Mesenchymal stem cell (in vitro differentiated cells and primary cell): Measurements from ENCODE around the gene LRRC10.

ENCODE experiments used
- DNase-seq: peaks from one replicate; pipeline ENCODE4 v3.0.0-alpha.2; 2013
- H2AFZ ChIP-seq: one replicate; pipeline ENCODE4 v1.6.1; 2013; ENCODE audit warnings: low read depth, mild to moderate bottlenecking, control low read depth, inconsistent platforms, low read length, moderate library complexity
- H2AK5ac ChIP-seq: 2 replicates; pipeline ENCODE4 v1.6.1; 2013; ENCODE audit warnings: low read length, moderate library complexity, mild to moderate bottlenecking, inconsistent platforms; ENCODE audit not compliant: severe bottlenecking
- H2BK120ac ChIP-seq: one replicate; pipeline ENCODE4 v1.6.1; 2013; ENCODE audit warnings: low read depth, mild to moderate bottlenecking, inconsistent platforms, low read length, moderate library complexity
- H2BK12ac ChIP-seq, 2 experiments: one replicate each; pipeline ENCODE4 v1.6.1; 2013; ENCODE audit warnings: inconsistent platforms in 2 of 2, low read length in 2 of 2, mild to moderate bottlenecking in 2 of 2, moderate library complexity in 2 of 2, control low read depth in 1 of 2
- H2BK15ac ChIP-seq: one replicate; pipeline ENCODE4 v1.6.1; 2013; ENCODE audit warnings: mild to moderate bottlenecking, low read depth, inconsistent platforms; ENCODE audit not compliant: poor library complexity, severe bottlenecking
- H2BK5ac ChIP-seq: 2 replicates; pipeline ENCODE4 v1.6.1; 2013; ENCODE audit warnings: low read depth, mild to moderate bottlenecking, low read length, control low read depth, inconsistent platforms; ENCODE audit not compliant: poor library complexity, severe bottlenecking
- H3K14ac ChIP-seq, 2 experiments: one replicate each; pipeline ENCODE4 v1.6.1; 2013; ENCODE audit warnings: inconsistent platforms in 2 of 2, low read length in 2 of 2, control low read depth in 1 of 2, mild to moderate bottlenecking in 1 of 2, moderate library complexity in 1 of 2
- H3K18ac ChIP-seq, 2 experiments: one replicate each; pipeline ENCODE4 v1.6.1; 2013; ENCODE audit warnings: inconsistent platforms in 2 of 2, low read length in 2 of 2, control low read depth in 1 of 2, low read depth in 1 of 2, mild to moderate bottlenecking in 1 of 2
- H3K23ac ChIP-seq, 2 experiments: one replicate each; pipeline ENCODE4 v1.6.1; 2013; ENCODE audit warnings: inconsistent platforms in 2 of 2, low read length in 2 of 2, mild to moderate bottlenecking in 2 of 2, moderate library complexity in 2 of 2, control low read depth in 1 of 2
- H3K27ac ChIP-seq: 2 replicates; pipeline ENCODE4 v1.5.1; 2013; ENCODE audit warnings: mild to moderate bottlenecking, moderate library complexity, low read length, control low read depth, inconsistent platforms; ENCODE audit not compliant: poor library complexity, severe bottlenecking
- H3K27me3 ChIP-seq, 2 experiments: 2 replicates each; pipeline versions ENCODE4 v1.6.1 to v1.7.0; 2013; ENCODE audit warnings: low read length in 2 of 2, mild to moderate bottlenecking in 2 of 2, moderate library complexity in 2 of 2, control low read depth in 1 of 2, inconsistent platforms in 1 of 2; ENCODE audit not compliant: control insufficient read depth in 1 of 2, insufficient read depth in 1 of 2
- H3K36me3 ChIP-seq, 2 experiments: 2 replicates each; pipeline versions ENCODE4 v1.6.1 to v1.7.0; 2013; ENCODE audit warnings: low read length in 2 of 2, control low read depth in 1 of 2, inconsistent platforms in 1 of 2, low read depth in 1 of 2, mild to moderate bottlenecking in 1 of 2; ENCODE audit not compliant: insufficient read depth in 2 of 2, control insufficient read depth in 1 of 2
- H3K4ac ChIP-seq, 2 experiments: one replicate each; pipeline ENCODE4 v1.6.1; 2013; ENCODE audit warnings: inconsistent platforms in 2 of 2, low read length in 2 of 2, mild to moderate bottlenecking in 2 of 2, moderate library complexity in 2 of 2, control low read depth in 1 of 2, low read depth in 1 of 2
- H3K4me1 ChIP-seq: 2 replicates; pipeline ENCODE4 v1.6.1; 2013; ENCODE audit warnings: low read depth, low read length, control low read depth; ENCODE audit not compliant: control insufficient read depth, insufficient read depth
- H3K4me2 ChIP-seq: 2 replicates; pipeline ENCODE4 v1.6.1; 2013; ENCODE audit warnings: low read length, mild to moderate bottlenecking, inconsistent platforms; ENCODE audit not compliant: poor library complexity, severe bottlenecking
- H3K4me3 ChIP-seq, 2 experiments: 2 replicates each; pipeline versions ENCODE4 v1.5.1 to v1.7.0; 2013; ENCODE audit warnings: low read length in 2 of 2, mild to moderate bottlenecking in 2 of 2, control low read depth in 1 of 2, low read depth in 1 of 2; ENCODE audit not compliant: insufficient read depth in 1 of 2
- H3K79me1 ChIP-seq: replicated peaks from 2 replicates; pipeline ENCODE4 v1.6.1; 2013; ENCODE audit warnings: mild to moderate bottlenecking, control low read depth, low read length, inconsistent platforms; ENCODE audit not compliant: poor library complexity, severe bottlenecking
- H3K9ac ChIP-seq: 2 replicates; pipeline ENCODE4 v1.7.0; 2013; ENCODE audit warnings: mild to moderate bottlenecking, low read length, moderate library complexity
- H3K9me3 ChIP-seq: 2 replicates; pipeline ENCODE4 v1.7.0; 2013; ENCODE audit warnings: mild to moderate bottlenecking, low read length; ENCODE audit not compliant: control insufficient read depth
- H4K8ac ChIP-seq: one replicate; pipeline ENCODE4 v1.6.1; 2013; ENCODE audit warnings: inconsistent platforms, mild to moderate bottlenecking, low read length, moderate library complexity
- H4K91ac ChIP-seq: one replicate; pipeline ENCODE4 v1.6.1; 2013; ENCODE audit warnings: mild to moderate bottlenecking, low read length, inconsistent platforms
- WGBS: methylation state at CpG from one replicate; pipeline ENCODE4 v1.1.7; 2013; ENCODE audit warnings: mixed read lengths; 5-methylcytosine and 5-hydroxymethylcytosine counted together

LRRC10 gene

GRCh38 chr12:69648476-69648875, 37.8 kb upstream of the LRRC10 start:
- Histone ChIP-seq H3K79me1 (no peaks in the 10 kb centered on the region), H3K23ac (no peak overlapping the region), H3K4me3 (no peak overlapping the region), H3K9me3 (no peaks in the 10 kb centered on the region), H4K8ac (no peak overlapping the region), H2BK120ac (no peak overlapping the region), H3K18ac (no peak overlapping the region), H3K4me2 (no peak overlapping the region), H3K27me3 (no peaks in the 10 kb centered on the region), H2BK12ac (no peak overlapping the region), H3K4me1 (peaks cover 3% of the 10 kb centered on the region), H3K27ac (peak overlapping the region; percentile 72), H3K36me3 (no peaks in the 10 kb centered on the region), H3K14ac (no peak overlapping the region), H3K4ac (no peak overlapping the region), H3K9ac (peak overlapping the region; percentile 55), H2BK5ac (no peak overlapping the region), H2BK15ac (no peak overlapping the region), H2AK5ac (no peak overlapping the region), H2AFZ (no peak overlapping the region), H4K91ac (no peak overlapping the region)
- 55% methylated on average over 3 of the region's 3 CpGs for WGBS
- peak; percentile 88 for DNase-seq

DNA sequence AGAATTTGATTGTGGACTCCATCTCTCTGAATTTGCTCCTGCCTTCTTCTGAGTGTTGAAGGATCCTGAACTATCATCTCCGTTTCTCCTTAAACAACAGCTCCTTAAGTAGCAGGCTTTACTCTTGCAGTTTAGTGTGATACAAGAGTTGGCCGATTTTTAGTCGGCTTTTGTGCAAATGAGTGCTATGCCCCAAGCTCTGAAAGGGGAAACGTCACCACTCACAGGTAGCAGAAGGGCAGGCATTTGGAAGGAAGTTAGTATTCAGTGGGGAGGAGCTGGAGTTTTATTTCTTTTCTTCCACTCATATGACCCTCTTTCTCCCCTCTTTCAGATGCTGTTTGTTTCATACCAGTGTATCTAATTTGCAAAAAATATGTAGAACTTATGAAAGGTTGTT, 36.5 kb upstream of the LRRC10 start:
- Histone ChIP-seq H3K14ac (no peak overlapping the region), H2AFZ (no peak overlapping the region), H2AK5ac (peak overlapping the region; percentile 58), H3K4me2 (no peak overlapping the region), H4K8ac (no peak overlapping the region), H3K27me3 (no peaks in the 10 kb centered on the region), H3K79me1 (no peaks in the 10 kb centered on the region), H2BK15ac (no peak overlapping the region), H3K9me3 (no peaks in the 10 kb centered on the region), H2BK5ac (no peak overlapping the region), H3K36me3 (no peaks in the 10 kb centered on the region), H4K91ac (no peak overlapping the region), H3K4me3 (no peak overlapping the region), H3K9ac (no peak overlapping the region), H3K4me1 (peaks cover 3% of the 10 kb centered on the region), H2BK12ac (no peak overlapping the region), H3K4ac (no peak overlapping the region), H3K23ac (no peak overlapping the region), H3K27ac (no peak overlapping the region), H3K18ac (no peak overlapping the region), H2BK120ac (no peak overlapping the region)
- no peak for DNase-seq
- 54% methylated on average over 3 of the region's 4 CpGs for WGBS

DNA sequence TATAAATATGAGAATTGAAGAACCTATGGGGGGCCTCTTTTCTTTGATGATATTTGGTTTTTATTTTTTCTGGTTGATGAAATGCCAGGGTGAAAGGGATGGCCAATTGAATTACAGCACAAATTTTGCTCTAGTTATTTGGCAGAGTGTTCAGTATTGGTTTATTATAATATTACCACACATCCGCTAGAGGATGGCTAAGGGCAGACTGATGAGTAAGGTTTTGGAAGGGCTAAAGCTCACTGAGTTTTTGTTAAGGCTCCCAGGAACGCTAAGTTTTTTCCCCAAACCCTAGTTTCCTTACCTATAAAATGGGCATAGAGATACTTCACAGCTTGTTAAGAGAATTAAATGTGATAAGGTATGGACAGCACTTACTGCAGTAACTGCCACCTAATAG, 34.3 kb upstream of the LRRC10 start:
- H2BK5ac ChIP-seq, result no peak overlapping the region
- no peak overlapping the region for H3K27ac ChIP-seq
- no peak overlapping the region for H3K4ac ChIP-seq
- peaks cover 3% of the 10 kb centered on the region for H3K4me1 ChIP-seq
- no peak overlapping the region for H4K91ac ChIP-seq
- no peak overlapping the region for H3K4me3 ChIP-seq
- H4K8ac ChIP-seq, result no peak overlapping the region
- no peak overlapping the region for H2BK12ac ChIP-seq
- DNase-seq, result no peak
- no peaks in the 10 kb centered on the region for H3K27me3 ChIP-seq
- H3K9ac ChIP-seq, result peak overlapping the region; percentile 59
- 100% methylated on average over 2 of the region's 2 CpGs for WGBS
- no peak overlapping the region for H3K18ac ChIP-seq
- no peak overlapping the region for H3K14ac ChIP-seq
- H3K36me3 ChIP-seq, result no peaks in the 10 kb centered on the region
- H3K79me1 ChIP-seq, result no peaks in the 10 kb centered on the region
- no peak overlapping the region for H3K4me2 ChIP-seq
- no peak overlapping the region for H2AK5ac ChIP-seq
- no peaks in the 10 kb centered on the region for H3K9me3 ChIP-seq
- H2AFZ ChIP-seq, result no peak overlapping the region
- H2BK15ac ChIP-seq, result no peak overlapping the region
- H3K23ac ChIP-seq, result no peak overlapping the region
- H2BK120ac ChIP-seq, result no peak overlapping the region

GRCh38 chr12:69644511-69644910, 33.8 kb upstream of the LRRC10 start:
- H2BK120ac ChIP-seq, result no peak overlapping the region
- no peak overlapping the region for H3K4me3 ChIP-seq
- H3K9ac ChIP-seq, result peak overlapping the region; percentile 59
- H2BK15ac ChIP-seq, result no peak overlapping the region
- H3K23ac ChIP-seq, result no peak overlapping the region
- no peak overlapping the region for H3K18ac ChIP-seq
- H2AK5ac ChIP-seq, result no peak overlapping the region
- no peak for DNase-seq
- H3K4me1 ChIP-seq, result peaks cover 3% of the 10 kb centered on the region
- H4K8ac ChIP-seq, result no peak overlapping the region
- H3K36me3 ChIP-seq, result no peaks in the 10 kb centered on the region
- no peak overlapping the region for H2AFZ ChIP-seq
- no peak overlapping the region for H3K27ac ChIP-seq
- H2BK12ac ChIP-seq, result no peak overlapping the region
- H3K9me3 ChIP-seq, result no peaks in the 10 kb centered on the region
- H3K14ac ChIP-seq, result no peak overlapping the region
- no peaks in the 10 kb centered on the region for H3K79me1 ChIP-seq
- H3K27me3 ChIP-seq, result no peaks in the 10 kb centered on the region
- H3K4me2 ChIP-seq, result no peak overlapping the region
- H4K91ac ChIP-seq, result no peak overlapping the region
- H3K4ac ChIP-seq, result no peak overlapping the region
- no peak overlapping the region for H2BK5ac ChIP-seq
